ENCODE data around the gene SCGB1D1.

Gene SCGB1D1

DNA sequence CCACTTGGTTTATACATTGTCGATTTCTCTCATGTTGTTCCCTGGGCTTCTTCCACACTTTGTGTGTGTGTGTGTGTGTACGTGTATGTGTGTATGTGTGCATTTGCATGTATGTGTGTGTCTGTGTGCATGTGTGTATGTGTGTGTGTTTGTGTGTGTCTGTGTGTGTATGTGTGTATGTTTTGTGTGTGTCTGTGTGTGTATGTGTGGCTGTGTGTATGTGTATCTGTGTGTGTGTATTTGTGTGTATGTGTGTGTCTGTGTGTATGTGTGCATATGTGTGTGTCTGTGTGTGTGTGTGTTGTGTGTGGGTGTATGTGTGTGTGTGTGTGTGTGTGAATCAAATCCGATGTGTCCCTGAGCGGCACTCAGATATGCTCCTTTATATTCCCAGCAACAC is 47.5 kb downstream of the SCGB1D1 start:
- DNase-seq = no peak

DNA sequence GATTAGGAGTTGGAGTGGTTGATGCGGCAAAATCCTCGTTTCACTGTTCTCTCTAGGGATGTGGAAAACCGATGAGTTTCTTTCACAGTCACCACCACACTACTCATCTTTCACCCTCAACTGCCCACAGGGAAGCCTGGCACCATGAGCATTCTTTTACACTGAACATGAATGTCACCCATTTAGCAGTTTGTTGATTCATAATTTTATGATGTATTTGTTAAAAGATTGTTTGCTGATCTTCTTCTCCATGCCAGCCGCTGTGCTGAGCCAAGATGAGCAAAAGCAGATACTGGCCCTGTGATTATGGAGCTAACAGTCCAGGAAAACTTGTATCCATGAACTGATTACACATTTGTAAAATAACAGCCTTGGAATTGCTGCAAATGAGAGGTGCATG is 48.1 kb downstream of the SCGB1D1 start:
- DNase-seq = no peak

DNA sequence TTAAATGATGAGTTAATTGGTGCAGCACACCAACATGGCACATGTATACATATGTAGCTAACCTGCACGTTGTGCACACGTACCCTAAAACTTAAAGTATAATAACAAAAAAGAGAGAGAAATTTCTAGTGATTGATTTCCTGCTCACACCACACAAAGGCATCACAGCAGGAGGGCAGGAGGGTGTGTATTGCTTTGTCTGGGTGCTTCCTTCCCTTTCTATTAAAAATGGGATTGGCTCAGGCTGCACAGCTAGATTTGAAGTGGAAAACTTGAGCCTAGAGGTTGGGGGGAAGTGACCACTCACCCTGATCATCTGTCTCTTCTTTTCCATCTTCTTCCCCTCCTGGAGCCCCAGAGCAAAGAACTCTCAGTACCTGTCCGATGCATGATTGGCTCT is 51.1 kb downstream of the SCGB1D1 start:
- peak; percentile 76 for DNase-seq

DNA sequence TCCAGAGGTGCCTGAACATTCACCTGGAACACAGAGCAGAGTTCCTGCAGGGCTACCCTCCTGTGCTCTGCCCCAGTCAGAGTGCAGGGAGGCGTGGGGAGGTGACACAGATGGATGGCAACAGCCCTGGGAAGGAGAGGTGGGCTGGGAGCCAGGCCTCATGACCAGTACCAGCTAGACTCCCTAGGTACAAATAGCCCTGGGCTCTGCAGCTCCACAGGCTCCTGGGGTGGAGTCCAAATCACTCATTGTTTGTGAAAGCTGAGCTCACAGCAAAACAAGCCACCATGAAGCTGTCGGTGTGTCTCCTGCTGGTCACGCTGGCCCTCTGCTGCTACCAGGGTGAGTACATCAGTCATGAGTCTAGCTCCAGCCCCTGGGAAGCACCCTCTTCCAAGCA is 52.0 kb downstream of the SCGB1D1 start, which contains the start of gene SCGB1D2:
TSS of gene SCGB1D2 (plus strand) at position 219 of the 400 bp plus-strand sequence. CDS start at position 288, 69 bp downstream.
- DNase-seq = peak; percentile 99

Data from NCI-H146 (cell line).